GM18520 (cell line): ENCODE data around the gene SLC8B1.

Experiments used
- ATAC-seq: cut with Tn5 transposase; IDR thresholded peaks from one replicate; pipeline ENCODE4 v1.9.1; 2021; ENCODE audit not compliant: unreplicated experiment

SLC8B1 gene

GRCh38 chr12:113248842-113249435 lies 86.0 kb downstream of the SLC8B1 start:
- no peak for ATAC-seq
